ENCODE data around the gene ZNF714.

- no peak for TF ChIP-seq CTCF (IDR thresholded peaks at IDR 0.05; ENCODE audit: insufficient read depth, low read length, poor library complexity, severe bottlenecking)
- TF ChIP-seq EZH2phosphoT487 (conservative IDR thresholded peaks at IDR 0.05; ENCODE audit: low read length): no peak
These were observed 52.9 kb downstream of the ZNF714 start for GRCh38 chr19:21134934-21135366.

Data from SU-DHL-6 (cell line).